PFSK-1 (cell line): ENCODE measurements around the gene GDPD5.

Experiments used
- FOXP2 ChIP-seq: optimal IDR thresholded peaks from 2 replicates; pipeline ENCODE3; 2011; ENCODE audit warnings: borderline replicate concordance, control low read depth, inconsistent platforms; ENCODE audit not compliant: insufficient read depth; ENCODE audit errors: extremely low read length, extremely low read depth
- POLR2AphosphoS5 ChIP-seq: IDR thresholded peaks from 2 replicates; pipeline ENCODE4 v1.6.1; 2012; ENCODE audit warnings: low read depth, mild to moderate bottlenecking, control low read depth, low read length, moderate library complexity
- SIN3A ChIP-seq: IDR thresholded peaks from 2 replicates; pipeline ENCODE4 v1.6.1; 2012; ENCODE audit warnings: mild to moderate bottlenecking, low read length, moderate library complexity, borderline replicate concordance; ENCODE audit not compliant: insufficient read depth
- TAF1 ChIP-seq: IDR thresholded peaks from 2 replicates; pipeline ENCODE4 v1.6.1; 2012; ENCODE audit warnings: low read length, control low read depth, borderline replicate concordance; ENCODE audit not compliant: insufficient read depth
- TF ChIP-seq, protein P1 (sequence below), 2 experiments: IDR thresholded peaks; 2 replicates each; pipeline versions ENCODE4 v1.6.1 to v1.8.0; 2011 to 2012; ENCODE audit warnings: low read depth in 2 of 2, low read length in 2 of 2, control low read depth in 1 of 2, inconsistent platforms in 1 of 2, mild to moderate bottlenecking in 1 of 2, moderate library complexity in 1 of 2; ENCODE audit not compliant: insufficient read depth in 1 of 2

GDPD5 gene

DNA sequence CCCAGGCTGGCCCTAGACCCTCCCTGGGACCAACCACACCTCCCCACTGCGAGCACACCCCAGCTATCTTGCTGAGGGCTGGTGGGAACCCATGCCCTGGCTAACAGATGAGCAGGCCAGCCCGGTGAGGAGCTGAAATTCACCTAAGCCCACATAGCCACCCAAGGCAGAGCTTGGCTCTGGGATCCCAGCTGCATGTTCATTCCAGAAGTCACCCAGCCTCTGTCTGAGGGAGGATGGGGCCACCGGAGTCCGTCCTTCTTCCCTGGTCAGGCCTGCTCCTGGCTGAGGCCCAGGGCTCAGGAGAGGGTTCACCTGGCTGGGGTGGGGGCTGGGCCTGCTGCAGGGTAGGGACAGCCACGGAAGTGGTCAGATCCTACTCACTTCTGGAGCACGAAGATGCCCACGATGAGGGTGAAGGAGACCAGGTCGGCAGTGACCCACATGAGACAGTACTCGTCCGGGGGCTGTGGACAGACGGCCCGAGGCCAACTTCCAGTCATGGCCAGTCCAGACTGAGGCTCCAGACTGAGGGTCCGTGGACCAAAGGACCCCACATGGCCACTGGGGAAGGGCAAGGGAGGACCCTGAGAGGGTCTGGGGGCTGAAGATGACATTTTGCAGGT lies 86.1 kb downstream of the GDPD5 start:
- no peak for TF ChIP-seq POLR2AphosphoS5
- no peak for TF ChIP-seq FOXP2
- no peak for TF ChIP-seq SIN3A
- TF ChIP-seq, protein P1, sequence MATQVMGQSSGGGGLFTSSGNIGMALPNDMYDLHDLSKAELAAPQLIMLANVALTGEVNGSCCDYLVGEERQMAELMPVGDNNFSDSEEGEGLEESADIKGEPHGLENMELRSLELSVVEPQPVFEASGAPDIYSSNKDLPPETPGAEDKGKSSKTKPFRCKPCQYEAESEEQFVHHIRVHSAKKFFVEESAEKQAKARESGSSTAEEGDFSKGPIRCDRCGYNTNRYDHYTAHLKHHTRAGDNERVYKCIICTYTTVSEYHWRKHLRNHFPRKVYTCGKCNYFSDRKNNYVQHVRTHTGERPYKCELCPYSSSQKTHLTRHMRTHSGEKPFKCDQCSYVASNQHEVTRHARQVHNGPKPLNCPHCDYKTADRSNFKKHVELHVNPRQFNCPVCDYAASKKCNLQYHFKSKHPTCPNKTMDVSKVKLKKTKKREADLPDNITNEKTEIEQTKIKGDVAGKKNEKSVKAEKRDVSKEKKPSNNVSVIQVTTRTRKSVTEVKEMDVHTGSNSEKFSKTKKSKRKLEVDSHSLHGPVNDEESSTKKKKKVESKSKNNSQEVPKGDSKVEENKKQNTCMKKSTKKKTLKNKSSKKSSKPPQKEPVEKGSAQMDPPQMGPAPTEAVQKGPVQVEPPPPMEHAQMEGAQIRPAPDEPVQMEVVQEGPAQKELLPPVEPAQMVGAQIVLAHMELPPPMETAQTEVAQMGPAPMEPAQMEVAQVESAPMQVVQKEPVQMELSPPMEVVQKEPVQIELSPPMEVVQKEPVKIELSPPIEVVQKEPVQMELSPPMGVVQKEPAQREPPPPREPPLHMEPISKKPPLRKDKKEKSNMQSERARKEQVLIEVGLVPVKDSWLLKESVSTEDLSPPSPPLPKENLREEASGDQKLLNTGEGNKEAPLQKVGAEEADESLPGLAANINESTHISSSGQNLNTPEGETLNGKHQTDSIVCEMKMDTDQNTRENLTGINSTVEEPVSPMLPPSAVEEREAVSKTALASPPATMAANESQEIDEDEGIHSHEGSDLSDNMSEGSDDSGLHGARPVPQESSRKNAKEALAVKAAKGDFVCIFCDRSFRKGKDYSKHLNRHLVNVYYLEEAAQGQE (IDR thresholded peaks at IDR 0.05; ENCODE audit: insufficient read depth in 1 of 2, low read depth in 2 of 2, low read length in 2 of 2): no peak
- no peak for TF ChIP-seq TAF1

DNA sequence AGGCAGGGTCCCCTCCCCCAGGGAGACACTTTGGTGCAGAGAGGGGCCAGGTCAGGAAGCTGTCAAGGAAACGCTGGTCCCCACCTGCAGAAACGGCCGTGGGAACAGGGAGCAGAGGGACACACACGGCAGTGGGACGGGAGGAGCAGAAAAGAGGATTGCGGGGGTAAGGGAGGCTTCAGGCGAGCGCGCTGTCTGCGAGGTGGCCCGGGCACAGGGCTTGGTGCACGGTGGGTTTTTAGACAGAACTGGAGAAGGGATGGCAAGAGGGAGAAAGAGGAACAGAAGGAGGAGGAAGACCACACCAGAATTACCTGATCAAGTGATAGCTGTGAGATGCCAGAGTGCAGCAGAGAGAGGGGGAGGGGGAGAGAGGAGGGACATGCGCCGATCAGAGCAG lies 86.7 kb downstream of the GDPD5 start:
- TF ChIP-seq TAF1 (no peak), SIN3A (no peak), POLR2AphosphoS5 (no peak), FOXP2 (no peak)
- TF ChIP-seq, protein P1 (IDR thresholded peaks at IDR 0.05; ENCODE audit: insufficient read depth in 1 of 2, low read depth in 2 of 2, low read length in 2 of 2): no peak

DNA sequence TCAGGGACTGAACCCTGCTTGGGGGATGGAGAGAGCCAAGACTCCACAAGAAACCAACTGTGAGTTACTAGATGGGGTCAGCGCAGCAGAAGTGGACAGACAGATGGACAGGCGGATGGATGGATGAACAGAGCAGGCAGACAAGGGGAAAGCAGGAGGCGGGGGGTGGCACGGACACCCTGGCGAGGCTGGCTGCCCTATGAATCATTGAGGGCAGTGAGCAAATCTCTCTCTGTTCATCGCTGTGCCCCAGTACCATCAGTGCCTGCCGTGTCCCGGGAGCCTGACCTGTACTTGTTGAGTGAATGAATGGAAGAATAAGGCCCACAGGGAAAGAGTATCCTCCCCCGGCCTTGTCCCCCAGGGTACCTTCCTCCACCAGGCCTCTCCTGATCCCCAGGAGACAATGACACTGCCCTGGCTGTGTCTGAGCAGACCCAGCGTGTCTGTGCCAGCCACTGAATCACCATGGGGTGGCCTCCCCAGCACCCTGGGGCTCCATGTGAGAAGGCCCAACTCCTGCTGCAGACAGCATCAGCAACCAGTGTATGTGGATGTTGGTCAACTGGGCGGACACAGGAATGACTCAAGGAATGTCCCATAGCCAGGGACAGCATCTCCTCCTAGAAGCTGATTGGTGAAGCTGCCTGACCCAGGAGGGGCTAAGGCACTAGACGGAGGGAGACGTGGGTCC lies 87.6 kb downstream of the GDPD5 start:
- TF ChIP-seq, protein P1 (IDR thresholded peaks at IDR 0.05; ENCODE audit: insufficient read depth in 1 of 2, low read depth in 2 of 2, low read length in 2 of 2): no peak
- no peak for TF ChIP-seq POLR2AphosphoS5
- TF ChIP-seq TAF1: no peak
- TF ChIP-seq SIN3A: no peak
- no peak for TF ChIP-seq FOXP2

GRCh38 chr11:75436806-75437205 lies 88.9 kb downstream of the GDPD5 start:
- TF ChIP-seq, protein P1 (IDR thresholded peaks at IDR 0.05; ENCODE audit: insufficient read depth in 1 of 2, low read depth in 2 of 2, low read length in 2 of 2): no peak
- no peak for TF ChIP-seq SIN3A
- TF ChIP-seq POLR2AphosphoS5: no peak
- no peak for TF ChIP-seq FOXP2
- TF ChIP-seq TAF1: no peak
